Upper lobe of left lung (tissue), 6 donors: ENCODE data around the gene KRTAP16-1. TPM values are rescaled to one million over a fixed set of nuclear protein-coding genes. Genes with fewer than 3 reads are reported as not detected.

Experiments used
- ATAC-seq, 2 donors: fragments of 200-7000 bp; cut with Tn5 transposase; one replicate each; pipeline ENCODE4 v1.9.1; 2022; ENCODE audit warnings: mild to moderate bottlenecking in 2 of 2, moderate library complexity in 2 of 2; ENCODE audit not compliant: low FRiP score in 2 of 2
- DNase-seq, 2 donors: peaks; one replicate each; pipeline ENCODE4 v3.0.0-alpha.2; 2019 to 2020
- H3K27ac ChIP-seq, 4 donors: fragments of 200-600 bp; sonication (generic); one replicate each; pipeline ENCODE4 v1.5.1; 2016 to 2019
- H3K27me3 ChIP-seq, 4 donors: fragments of 200-600 bp; sonication (generic); one replicate each; pipeline ENCODE4 v1.5.1; 2017 to 2019
- H3K36me3 ChIP-seq, 4 donors: fragments of 200-600 bp; sonication (generic); one replicate each; pipeline ENCODE4 v1.5.1; 2016 to 2019
- H3K4me1 ChIP-seq, 4 donors: fragments of 200-600 bp; sonication (generic); one replicate each; pipeline ENCODE4 v1.5.1; 2018 to 2019
- H3K4me3 ChIP-seq, 4 donors: fragments of 200-600 bp; sonication (generic); one replicate each; pipeline ENCODE4 v1.5.1; 2017 to 2019; ENCODE audit warnings: mild to moderate bottlenecking in 2 of 4, moderate library complexity in 1 of 4
- H3K9me3 ChIP-seq, 4 donors: fragments of 200-600 bp; sonication (generic); one replicate each; pipeline ENCODE4 v1.5.1; 2018 to 2019
- EP300 ChIP-seq, 4 donors: sonication (generic); formaldehyde crosslinking; IDR thresholded peaks; one replicate each; pipeline ENCODE4 v1.5.1; 2017; ENCODE audit warnings: antibody characterized with exemption in 4 of 4, control low read depth in 2 of 4
- POLR2A ChIP-seq, 4 donors: fragments of 450-650 bp; IDR thresholded peaks; one replicate each; pipeline ENCODE4 v1.5.1; 2016 to 2017; ENCODE audit warnings: antibody characterized with exemption in 4 of 4, mild to moderate bottlenecking in 2 of 4
- POLR2AphosphoS5 ChIP-seq, 2 donors: sonication (generic); formaldehyde crosslinking; IDR thresholded peaks; one replicate each; pipeline ENCODE4 v1.5.1; 2017; ENCODE audit warnings: antibody characterized with exemption in 2 of 2
- WGBS, 2 donors: methylation state at CpG; one replicate each; pipeline ENCODE4 v1.1.5; 2017 to 2018; 5-methylcytosine and 5-hydroxymethylcytosine counted together
- total RNA-seq, 6 donors: library from RNA; depleted of rRNA in 4 of 6; stranded (reverse); fragments of >200 nt in 4 of 6; gene quantifications; one replicate each; pipeline versions ENCODE4 v1.1.0 to v1.2.1, GENCODE V29; 2016 to 2021
- TF ChIP-seq, protein P1 (sequence below), 6 experiments: fragments of 450-650 bp in 4 of 6; fragments of 200-600 bp in 2 of 6; sonication (generic) in 2 of 6; IDR thresholded peaks; one replicate each; pipeline ENCODE4 v1.5.1; 2016 to 2019; ENCODE audit warnings: antibody characterized with exemption in 6 of 6
- donor health status: DM: no; HTN: no; CAD: no; lungs with moderate emphysema.
- donor health status: DM: no; HTN: yes; CAD: no; lungs with severe emphysema.

The KRTAP16-1 gene
- total RNA-seq, 6 donors from 2014 or later: not detected

- no peak for ATAC-seq
- WGBS, 2 donors: 86 to 91% methylated on average over 10 of the region's 10 CpGs
- Histone ChIP-seq H3K27ac (no peak overlapping the region), H3K27me3 (no peaks in the 10 kb centered on the region), H3K4me3 (no peak overlapping the region), H3K9me3 (no peaks in the 10 kb centered on the region), H3K36me3 (no peaks in the 10 kb centered on the region), H3K4me1 (no peaks in the 10 kb centered on the region)
- DNase-seq: no peak
- TF ChIP-seq EP300 (IDR thresholded peaks at IDR 0.05) (no peak), POLR2AphosphoS5 (IDR thresholded peaks at IDR 0.05) (no peak), POLR2A (IDR thresholded peaks at IDR 0.05) (no peak)
These were observed 16.0 kb upstream of the KRTAP16-1 start for GRCh38 chr17:41325126-41325525.

- no peak for TF ChIP-seq EP300 (IDR thresholded peaks at IDR 0.05)
- TF ChIP-seq, protein P1, sequence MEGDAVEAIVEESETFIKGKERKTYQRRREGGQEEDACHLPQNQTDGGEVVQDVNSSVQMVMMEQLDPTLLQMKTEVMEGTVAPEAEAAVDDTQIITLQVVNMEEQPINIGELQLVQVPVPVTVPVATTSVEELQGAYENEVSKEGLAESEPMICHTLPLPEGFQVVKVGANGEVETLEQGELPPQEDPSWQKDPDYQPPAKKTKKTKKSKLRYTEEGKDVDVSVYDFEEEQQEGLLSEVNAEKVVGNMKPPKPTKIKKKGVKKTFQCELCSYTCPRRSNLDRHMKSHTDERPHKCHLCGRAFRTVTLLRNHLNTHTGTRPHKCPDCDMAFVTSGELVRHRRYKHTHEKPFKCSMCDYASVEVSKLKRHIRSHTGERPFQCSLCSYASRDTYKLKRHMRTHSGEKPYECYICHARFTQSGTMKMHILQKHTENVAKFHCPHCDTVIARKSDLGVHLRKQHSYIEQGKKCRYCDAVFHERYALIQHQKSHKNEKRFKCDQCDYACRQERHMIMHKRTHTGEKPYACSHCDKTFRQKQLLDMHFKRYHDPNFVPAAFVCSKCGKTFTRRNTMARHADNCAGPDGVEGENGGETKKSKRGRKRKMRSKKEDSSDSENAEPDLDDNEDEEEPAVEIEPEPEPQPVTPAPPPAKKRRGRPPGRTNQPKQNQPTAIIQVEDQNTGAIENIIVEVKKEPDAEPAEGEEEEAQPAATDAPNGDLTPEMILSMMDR (IDR thresholded peaks at IDR 0.05): peak in 2 of 6 experiments; percentile 15 to 29
- no peaks in the 10 kb centered on the region for H3K4me1 ChIP-seq
- DNase-seq (no peak), ATAC-seq (peak in 1 of 2 donors; percentile 7)
- H3K36me3 ChIP-seq: no peaks in the 10 kb centered on the region
- H3K27ac ChIP-seq: no peak overlapping the region
- H3K4me3 ChIP-seq: no peak overlapping the region
- H3K9me3 ChIP-seq: peaks cover 0 to 6% (median 0%) of the 10 kb centered on the region in 4 donors
- H3K27me3 ChIP-seq: no peaks in the 10 kb centered on the region
- 71 to 76% methylated on average over 14 of the region's 16 CpGs for WGBS, 2 donors
These were observed 15.3 kb upstream of the KRTAP16-1 start for GRCh38 chr17:41324180-41325075.

DNA sequence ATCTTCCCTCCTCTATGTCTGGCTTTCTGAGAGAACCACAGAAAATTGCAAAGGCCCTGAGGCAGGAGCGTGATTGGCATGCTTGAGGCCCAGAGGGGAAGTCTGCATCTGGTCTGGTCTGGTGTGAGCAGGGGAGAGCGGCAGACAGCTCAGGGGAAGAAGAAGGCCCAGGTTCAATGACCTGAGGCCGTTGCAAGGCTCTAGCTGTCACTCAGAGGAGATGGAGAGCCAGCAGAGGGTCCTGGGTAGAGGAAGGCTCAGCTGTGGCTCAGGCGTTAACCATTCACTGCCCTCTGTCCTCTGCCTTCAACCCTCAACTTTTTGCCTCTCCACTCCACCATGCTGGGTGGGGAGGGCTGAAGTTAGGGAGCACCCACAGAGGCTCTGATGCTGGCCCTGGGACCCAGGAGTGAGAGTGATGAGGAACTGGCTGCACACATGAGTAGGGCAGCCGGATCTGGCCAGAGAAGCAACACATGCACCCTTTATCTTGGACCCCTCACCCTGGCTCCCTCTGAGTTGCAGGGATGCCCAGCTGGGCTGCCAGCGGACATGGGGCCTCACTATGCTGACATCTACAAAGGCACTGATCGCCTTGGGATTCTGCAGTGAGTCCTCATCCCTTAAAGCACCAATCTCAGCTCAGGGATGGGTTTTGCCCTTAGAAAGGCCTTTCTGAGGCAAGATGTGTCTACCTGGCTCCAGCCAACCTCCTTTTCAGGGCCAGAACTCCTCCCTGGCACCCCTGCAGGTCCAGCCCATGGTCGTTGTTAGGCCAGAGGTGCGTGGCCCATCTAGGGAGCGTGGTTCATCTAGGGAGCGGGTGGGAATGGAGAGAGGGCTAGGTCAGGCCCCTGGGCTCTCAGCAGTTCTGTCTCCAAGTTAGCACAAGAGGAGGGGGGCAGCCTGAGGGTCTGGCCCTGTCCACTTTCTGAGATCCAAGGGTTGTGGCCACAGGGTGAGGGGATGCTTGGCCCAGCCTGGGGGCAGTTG is 14.1 kb upstream of the KRTAP16-1 start:
- TF ChIP-seq EP300 (IDR thresholded peaks at IDR 0.05) (no peak), POLR2A (IDR thresholded peaks at IDR 0.05) (no peak), POLR2AphosphoS5 (IDR thresholded peaks at IDR 0.05) (no peak)
- TF ChIP-seq, protein P1 (IDR thresholded peaks at IDR 0.05): no peak
- H3K36me3 ChIP-seq: no peaks in the 10 kb centered on the region
- 82 to 89% methylated on average over 9 to 11 of the region's 11 CpGs for WGBS, 2 donors
- H3K4me3 ChIP-seq: no peak overlapping the region
- DNase-seq (no peak), ATAC-seq (no peak)
- no peaks in the 10 kb centered on the region for H3K27me3 ChIP-seq
- H3K27ac ChIP-seq: no peak overlapping the region
- no peaks in the 10 kb centered on the region for H3K4me1 ChIP-seq
- peaks cover 0 to 8% (median 0%) of the 10 kb centered on the region in 4 donors for H3K9me3 ChIP-seq

- H3K9me3 ChIP-seq: peaks cover 0 to 8% (median 0%) of the 10 kb centered on the region in 4 donors
- H3K27ac ChIP-seq: no peak overlapping the region
- no peak for DNase-seq
- TF ChIP-seq, protein P1 (IDR thresholded peaks at IDR 0.05): peak; percentile 47 to 77 (median 64)
- TF ChIP-seq POLR2AphosphoS5 (IDR thresholded peaks at IDR 0.05): no peak
- H3K4me1 ChIP-seq: no peaks in the 10 kb centered on the region
- no peaks in the 10 kb centered on the region for H3K27me3 ChIP-seq
- H3K4me3 ChIP-seq: no peak overlapping the region
- 40 to 42% methylated on average over 5 of the region's 5 CpGs for WGBS, 2 donors
- no peaks in the 10 kb centered on the region for H3K36me3 ChIP-seq
- peak in 1 of 2 donors; percentile 48 for ATAC-seq
These were observed 13.2 kb upstream of the KRTAP16-1 start for GRCh38 chr17:41322094-41322902.
